ENCODE data around the gene NAA40.
A peak's percentile ranks its signal among the peaks of the same experiment; 100 is the strongest.

The NAA40 gene

DNA sequence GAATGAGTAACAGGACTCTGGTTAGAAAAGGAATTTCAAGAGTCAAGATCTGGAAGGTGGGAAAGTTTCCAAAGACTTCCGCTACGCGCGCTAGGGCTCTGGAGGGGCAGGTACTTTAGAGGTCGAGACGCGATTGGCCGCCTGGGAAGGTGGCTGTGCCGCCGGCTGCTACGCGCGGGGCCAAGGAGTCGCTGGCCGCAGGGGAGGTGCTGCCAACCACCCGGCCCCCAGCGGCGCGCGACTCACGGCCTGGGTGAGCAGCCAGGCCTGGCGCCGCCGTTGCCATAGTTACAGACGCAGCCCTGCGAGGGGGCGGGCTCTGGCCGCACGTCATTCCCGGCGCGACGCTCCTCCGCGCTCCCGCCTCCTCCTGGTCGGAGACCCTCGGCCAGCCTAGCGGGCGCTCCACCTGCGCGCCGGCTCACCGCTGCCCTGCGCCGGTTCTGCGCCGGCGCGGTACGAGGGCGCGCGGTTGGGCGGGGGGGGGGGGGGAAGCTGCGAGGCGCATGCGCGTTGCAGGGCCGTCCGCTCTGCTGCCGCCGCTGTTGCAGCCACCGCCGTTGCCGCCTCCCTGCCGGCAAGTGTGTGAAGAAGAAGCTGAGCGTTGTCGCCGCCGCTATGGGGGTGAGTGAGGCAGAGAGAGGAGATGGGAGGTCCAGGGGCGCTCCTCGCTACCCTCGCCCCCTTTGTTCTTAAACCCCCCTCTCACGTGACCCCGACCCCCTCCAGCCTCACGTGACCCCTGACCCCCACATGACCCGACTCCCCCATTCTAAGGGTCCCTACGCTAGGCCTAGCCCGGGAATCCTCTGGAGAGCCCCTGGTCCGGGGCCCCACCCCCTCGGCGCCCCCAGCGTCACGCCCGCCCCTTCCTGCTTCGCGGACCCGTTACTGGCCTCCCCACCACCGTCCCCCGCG, at the start of gene NAA40:
Gene NAA40 (plus strand): TSS at position 524 of the 918 bp plus-strand sequence. CDS start 95 bp downstream, at position 619.
- TF ChIP-seq ZNF384 (IDR thresholded peaks at IDR 0.05) (no peak), L3MBTL2 (conservative IDR thresholded peaks at IDR 0.05) (peak; percentile 54; the same call in 1 of the 2 replicates), TARDBP (IDR thresholded peaks at IDR 0.05) (no peak)
- CTCF ChIA-PET: interaction anchor here (1.0 kb wide), 1 partner anchor 21 kb away, joined by 3 read pairs; the partner anchor contains the start of gene RCOR2
- peak; percentile 99 for DNase-seq (ENCODE audit: extremely low spot score)
- POLR2A ChIA-PET: interaction anchor here (0.6 to 1.0 kb wide), 2 partner anchors 21 to 211 kb away, joined by 3 to 4 read pairs; partner anchors contain the start of gene RCOR2

DNA sequence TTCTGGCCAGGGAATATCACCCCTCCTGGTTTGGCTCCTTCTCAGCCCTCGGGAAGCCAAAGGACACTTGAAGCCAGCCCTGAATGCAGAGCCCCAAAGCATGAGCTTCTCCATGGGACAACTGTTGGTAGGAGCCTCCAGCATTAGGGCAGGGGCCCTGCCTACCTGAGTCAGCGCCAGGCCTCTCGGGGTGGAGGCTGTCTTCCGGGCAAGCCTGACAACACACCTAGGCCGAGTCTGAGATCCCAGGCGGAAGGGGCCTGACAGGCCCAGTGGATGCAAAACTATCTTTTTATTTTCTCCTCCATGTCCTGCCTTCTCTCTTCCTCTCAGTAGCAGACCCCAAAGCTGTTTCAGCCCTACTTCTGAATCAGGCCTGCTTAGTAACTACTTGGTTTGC, 49.5 kb upstream of the NAA40 start:
- POLR2A ChIA-PET: no interaction called here
- TF ChIP-seq SUZ12 (IDR thresholded peaks at IDR 0.05) (no peak), ARNT (IDR thresholded peaks at IDR 0.05) (no peak), NFRKB (IDR thresholded peaks at IDR 0.05) (no peak), SP1 (IDR thresholded peaks at IDR 0.05) (no peak), FOXM1 (IDR thresholded peaks at IDR 0.05; ENCODE audit: borderline replicate concordance) (no peak), L3MBTL2 (conservative IDR thresholded peaks at IDR 0.05) (no peak), ELF4 (IDR thresholded peaks at IDR 0.05) (no peak), ZNF384 (IDR thresholded peaks at IDR 0.05) (no peak), HDGF (IDR thresholded peaks at IDR 0.05; ENCODE audit: borderline replicate concordance) (no peak), FOXK2 (IDR thresholded peaks at IDR 0.05) (no peak), FOXA1 (IDR thresholded peaks at IDR 0.05) (no peak), LEF1 (IDR thresholded peaks at IDR 0.05; ENCODE audit: borderline replicate concordance) (no peak), TARDBP (IDR thresholded peaks at IDR 0.05) (no peak)
- TF ChIP-seq, protein P1, sequence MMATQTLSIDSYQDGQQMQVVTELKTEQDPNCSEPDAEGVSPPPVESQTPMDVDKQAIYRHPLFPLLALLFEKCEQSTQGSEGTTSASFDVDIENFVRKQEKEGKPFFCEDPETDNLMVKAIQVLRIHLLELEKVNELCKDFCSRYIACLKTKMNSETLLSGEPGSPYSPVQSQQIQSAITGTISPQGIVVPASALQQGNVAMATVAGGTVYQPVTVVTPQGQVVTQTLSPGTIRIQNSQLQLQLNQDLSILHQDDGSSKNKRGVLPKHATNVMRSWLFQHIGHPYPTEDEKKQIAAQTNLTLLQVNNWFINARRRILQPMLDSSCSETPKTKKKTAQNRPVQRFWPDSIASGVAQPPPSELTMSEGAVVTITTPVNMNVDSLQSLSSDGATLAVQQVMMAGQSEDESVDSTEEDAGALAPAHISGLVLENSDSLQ (IDR thresholded peaks at IDR 0.05): no peak
- CTCF ChIA-PET: no interaction called here
- no peak for DNase-seq (ENCODE audit: extremely low spot score)

DNA sequence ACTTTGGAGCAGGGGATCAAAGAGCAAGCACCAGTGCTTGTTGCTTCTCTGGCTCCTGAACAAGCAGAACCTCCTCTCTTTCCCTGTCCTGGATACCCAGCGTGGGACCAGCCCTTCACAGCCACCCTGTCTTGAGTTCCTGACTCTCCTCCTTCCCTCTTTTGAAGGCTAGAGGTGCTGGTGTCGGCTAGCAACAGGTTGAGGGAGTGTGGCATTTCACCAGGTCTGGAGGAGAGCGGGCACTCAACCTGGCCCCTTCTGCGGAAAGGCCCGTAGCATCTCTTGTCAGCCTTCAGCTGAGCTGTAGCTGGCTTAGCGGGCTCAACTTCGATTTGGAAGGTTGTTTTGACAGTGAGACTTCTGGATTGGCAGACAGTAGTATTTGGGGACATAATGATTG, 48.4 kb upstream of the NAA40 start:
- DNase-seq (ENCODE audit: extremely low spot score): no peak
- ChIA-PET CTCF (interaction anchor here (0.6 kb wide), 1 partner anchor 67 kb away, joined by 3 read pairs; no protein-coding TSS in a partner anchor), POLR2A (interaction anchor here (0.7 kb wide), 1 partner anchor 84 kb away, joined by 4 read pairs; the partner anchor contains the start of gene COX8A)
- no peak for TF ChIP-seq L3MBTL2 (conservative IDR thresholded peaks at IDR 0.05)
- no peak for TF ChIP-seq HDGF (IDR thresholded peaks at IDR 0.05; ENCODE audit: borderline replicate concordance)

DNA sequence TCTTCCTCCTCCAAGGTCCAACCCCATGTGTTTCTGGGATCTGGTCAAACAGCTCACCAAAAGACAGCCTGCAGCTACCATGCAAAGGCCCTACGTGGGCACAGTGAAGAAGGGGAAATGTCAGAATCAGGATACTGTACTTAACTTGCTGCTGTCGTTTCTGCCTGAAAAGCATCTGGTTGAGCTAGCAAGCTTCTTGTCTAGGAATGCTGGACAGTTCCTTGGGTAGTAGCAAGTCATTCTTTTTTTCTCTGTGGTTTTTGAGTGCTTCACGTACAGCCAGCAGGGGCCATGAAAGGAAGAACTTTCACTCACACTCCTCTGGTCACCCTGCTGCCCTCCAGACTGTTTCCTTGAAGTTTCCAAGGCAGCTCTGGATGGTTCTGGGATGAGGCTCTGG, 46.6 kb upstream of the NAA40 start:
- no peak for TF ChIP-seq FOXK2 (IDR thresholded peaks at IDR 0.05)
- TF ChIP-seq ARNT (IDR thresholded peaks at IDR 0.05): no peak
- TF ChIP-seq SP1 (IDR thresholded peaks at IDR 0.05): no peak
- no peak for TF ChIP-seq BHLHE40 (IDR thresholded peaks at IDR 0.05; ENCODE audit: borderline replicate concordance)
- no peak for TF ChIP-seq HDGF (IDR thresholded peaks at IDR 0.05; ENCODE audit: borderline replicate concordance)
- TF ChIP-seq FOXM1 (IDR thresholded peaks at IDR 0.05; ENCODE audit: borderline replicate concordance): no peak
- CTCF ChIA-PET: no interaction called here
- no peak for DNase-seq (ENCODE audit: extremely low spot score)
- POLR2A ChIA-PET: no interaction called here

DNA sequence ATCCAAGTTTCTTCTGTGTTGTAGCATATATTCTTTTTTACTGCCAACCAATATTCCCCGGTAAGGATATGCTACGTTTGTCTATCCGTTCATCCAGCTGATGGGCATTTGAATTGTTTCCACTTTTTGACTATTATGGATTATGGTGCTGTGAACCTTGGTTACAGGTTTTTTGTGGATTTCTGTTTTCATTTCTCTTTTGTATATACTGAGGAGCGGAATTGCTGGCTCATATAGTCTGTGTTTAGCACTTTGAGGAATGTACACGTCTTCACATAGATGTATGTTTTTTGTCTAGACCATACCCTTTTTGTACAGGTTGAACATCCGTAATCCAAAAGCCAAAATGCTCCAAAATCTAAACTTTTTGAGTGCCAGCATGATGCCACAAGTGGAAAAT, 45.4 kb upstream of the NAA40 start:
- ChIA-PET POLR2A (no interaction called here), CTCF (interaction anchor here (0.7 kb wide), 1 partner anchor 10 kb away, joined by 3 read pairs; no protein-coding TSS in a partner anchor)
- DNase-seq (ENCODE audit: extremely low spot score): no peak
- TF ChIP-seq LEF1 (IDR thresholded peaks at IDR 0.05; ENCODE audit: borderline replicate concordance) (no peak), SP1 (IDR thresholded peaks at IDR 0.05) (no peak), ELF4 (IDR thresholded peaks at IDR 0.05) (no peak), L3MBTL2 (conservative IDR thresholded peaks at IDR 0.05) (no peak), TARDBP (IDR thresholded peaks at IDR 0.05) (no peak), CTBP1 (IDR thresholded peaks at IDR 0.05; ENCODE audit: borderline replicate concordance) (no peak), FOXK2 (IDR thresholded peaks at IDR 0.05) (no peak), ZNF384 (IDR thresholded peaks at IDR 0.05) (no peak), ARNT (IDR thresholded peaks at IDR 0.05) (no peak), NFRKB (IDR thresholded peaks at IDR 0.05) (no peak), HDGF (IDR thresholded peaks at IDR 0.05; ENCODE audit: borderline replicate concordance) (no peak), BHLHE40 (IDR thresholded peaks at IDR 0.05; ENCODE audit: borderline replicate concordance) (no peak), FOXA1 (IDR thresholded peaks at IDR 0.05) (no peak), FOXM1 (IDR thresholded peaks at IDR 0.05; ENCODE audit: borderline replicate concordance) (no peak), SUZ12 (IDR thresholded peaks at IDR 0.05) (no peak)
- TF ChIP-seq, protein P1 (IDR thresholded peaks at IDR 0.05): no peak

DNA sequence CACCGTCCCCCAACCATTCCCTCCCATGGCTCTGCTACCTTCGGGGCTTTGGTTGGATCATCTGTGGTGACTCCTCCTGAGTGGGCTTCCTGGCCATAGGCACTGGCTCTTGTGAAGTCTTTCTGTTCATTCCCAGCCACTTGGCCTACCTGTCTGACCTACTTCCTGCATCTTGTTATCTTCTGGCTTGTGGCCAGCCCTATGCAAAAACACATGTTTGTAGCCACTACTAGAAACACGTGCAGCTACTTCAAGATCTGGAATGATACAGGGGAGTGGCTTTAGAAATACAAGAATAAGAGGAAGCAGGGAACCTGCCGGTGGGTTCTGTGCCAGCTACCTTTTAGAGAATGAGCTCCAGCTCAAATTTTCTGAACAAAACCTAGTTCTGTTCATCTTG, 42.7 kb upstream of the NAA40 start:
- no peak for DNase-seq (ENCODE audit: extremely low spot score)
- TF ChIP-seq SP1 (IDR thresholded peaks at IDR 0.05) (no peak), L3MBTL2 (conservative IDR thresholded peaks at IDR 0.05) (no peak), ZNF384 (IDR thresholded peaks at IDR 0.05) (no peak), NFRKB (IDR thresholded peaks at IDR 0.05) (no peak), TARDBP (IDR thresholded peaks at IDR 0.05) (no peak), SUZ12 (IDR thresholded peaks at IDR 0.05) (no peak), BHLHE40 (IDR thresholded peaks at IDR 0.05; ENCODE audit: borderline replicate concordance) (no peak), LEF1 (IDR thresholded peaks at IDR 0.05; ENCODE audit: borderline replicate concordance) (no peak), CTBP1 (IDR thresholded peaks at IDR 0.05; ENCODE audit: borderline replicate concordance) (no peak), ARNT (IDR thresholded peaks at IDR 0.05) (no peak), FOXA1 (IDR thresholded peaks at IDR 0.05) (no peak)
- TF ChIP-seq, protein P1 (IDR thresholded peaks at IDR 0.05): no peak
- POLR2A ChIA-PET: interaction anchor here (0.7 kb wide), 1 partner anchor 58 kb away, joined by 3 read pairs; no protein-coding TSS in a partner anchor
- CTCF ChIA-PET: no interaction called here

Data from HEK293T (cell line).